GM21528 (cell line): Measurements from ENCODE around the gene PTPRE.

ENCODE experiments used
- ATAC-seq: cut with Tn5 transposase; IDR thresholded peaks from one replicate; pipeline ENCODE4 v1.9.1; 2021; ENCODE audit warnings: mild to moderate bottlenecking, moderate library complexity; ENCODE audit not compliant: unreplicated experiment, low FRiP score

The PTPRE gene

DNA sequence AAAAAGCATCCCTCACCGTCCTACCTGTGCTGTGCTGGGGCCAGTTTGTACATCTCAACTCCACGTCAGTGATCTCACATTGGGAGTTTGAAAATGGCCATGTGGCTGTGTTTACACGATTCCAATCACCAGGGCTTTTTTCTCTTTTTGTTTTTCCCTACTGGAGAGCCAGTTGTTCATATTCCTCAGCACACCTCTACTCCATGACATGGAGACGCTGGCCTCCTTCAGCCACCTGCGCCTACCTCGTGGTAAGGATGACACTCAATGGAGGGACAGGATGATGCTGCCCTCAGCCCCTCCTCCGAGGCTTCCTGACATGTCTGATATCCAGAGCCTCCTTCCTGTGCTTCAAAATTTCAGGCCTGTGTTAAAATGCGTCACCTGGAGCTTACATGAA is 24.5 kb upstream of the PTPRE start:
- ATAC-seq: no peak

DNA sequence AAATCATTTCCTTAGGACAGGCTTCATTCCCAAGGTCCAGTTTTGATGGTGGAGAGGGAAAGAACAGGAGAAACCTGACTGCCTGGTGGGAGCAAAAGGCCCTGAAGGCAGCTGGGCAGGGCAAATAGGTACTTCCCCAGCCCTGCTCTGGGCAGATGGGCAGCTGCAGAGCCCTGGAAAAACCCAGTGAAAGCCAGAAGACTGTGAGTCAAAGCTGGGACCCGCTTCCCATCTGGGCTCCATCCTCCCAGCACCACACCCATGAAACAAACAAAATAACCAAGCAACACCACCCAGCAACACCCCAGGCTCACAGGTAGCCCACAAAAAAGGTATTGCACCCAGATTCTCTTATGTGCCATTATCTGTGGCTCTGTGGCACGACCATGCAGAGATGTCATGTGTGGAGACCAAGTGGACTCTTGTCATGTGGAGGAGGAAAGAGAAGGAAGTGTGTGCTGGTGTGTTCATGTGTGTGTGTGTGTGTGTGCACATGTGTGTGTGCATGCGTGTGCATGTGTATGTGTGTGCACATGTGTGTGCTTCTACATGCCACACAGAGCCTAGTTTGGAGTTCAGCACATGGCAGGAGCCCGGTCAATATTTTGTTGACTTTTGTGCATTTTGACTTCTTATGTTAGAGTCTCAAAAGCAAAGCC is 24.0 kb upstream of the PTPRE start:
- ATAC-seq: no peak

DNA sequence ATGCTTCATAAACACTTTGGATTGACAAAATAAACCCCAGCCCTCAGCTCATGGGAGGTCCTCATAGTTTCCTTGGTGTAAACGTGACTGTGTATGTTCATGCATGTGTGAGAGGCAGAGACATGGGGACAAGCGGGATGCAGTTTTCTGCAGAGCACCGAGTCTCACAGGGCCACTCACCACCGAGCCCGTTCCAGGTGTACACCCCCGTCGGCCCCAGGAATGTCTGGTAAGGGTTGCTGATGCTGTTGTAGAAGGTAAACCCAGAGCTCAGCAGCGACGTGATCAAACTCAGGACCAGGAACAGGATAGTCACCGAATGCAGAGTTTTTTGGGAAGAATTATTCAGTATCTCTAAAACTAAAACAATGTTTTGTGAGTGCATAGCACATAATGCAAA is 23.4 kb upstream of the PTPRE start:
- ATAC-seq: no peak

DNA sequence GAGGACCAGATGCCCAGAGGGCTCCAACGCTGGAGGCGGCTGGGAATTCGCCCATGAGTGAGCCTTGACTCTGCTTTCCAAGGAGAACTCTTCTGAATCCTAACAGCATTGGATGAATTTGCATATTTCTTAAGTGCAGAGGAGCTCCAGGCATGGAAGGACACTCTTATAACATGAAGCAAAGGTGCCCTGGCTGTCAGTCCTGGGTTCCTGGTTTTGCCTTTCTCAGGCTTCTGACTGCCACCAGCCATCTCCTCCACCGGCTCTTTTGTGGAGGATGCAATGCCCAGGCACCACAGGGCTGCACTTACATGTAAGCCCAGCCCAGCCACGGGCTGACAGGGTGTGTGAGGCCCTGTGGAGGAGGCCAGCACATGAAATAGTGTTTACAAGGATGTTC is 22.4 kb upstream of the PTPRE start:
- no peak for ATAC-seq

DNA sequence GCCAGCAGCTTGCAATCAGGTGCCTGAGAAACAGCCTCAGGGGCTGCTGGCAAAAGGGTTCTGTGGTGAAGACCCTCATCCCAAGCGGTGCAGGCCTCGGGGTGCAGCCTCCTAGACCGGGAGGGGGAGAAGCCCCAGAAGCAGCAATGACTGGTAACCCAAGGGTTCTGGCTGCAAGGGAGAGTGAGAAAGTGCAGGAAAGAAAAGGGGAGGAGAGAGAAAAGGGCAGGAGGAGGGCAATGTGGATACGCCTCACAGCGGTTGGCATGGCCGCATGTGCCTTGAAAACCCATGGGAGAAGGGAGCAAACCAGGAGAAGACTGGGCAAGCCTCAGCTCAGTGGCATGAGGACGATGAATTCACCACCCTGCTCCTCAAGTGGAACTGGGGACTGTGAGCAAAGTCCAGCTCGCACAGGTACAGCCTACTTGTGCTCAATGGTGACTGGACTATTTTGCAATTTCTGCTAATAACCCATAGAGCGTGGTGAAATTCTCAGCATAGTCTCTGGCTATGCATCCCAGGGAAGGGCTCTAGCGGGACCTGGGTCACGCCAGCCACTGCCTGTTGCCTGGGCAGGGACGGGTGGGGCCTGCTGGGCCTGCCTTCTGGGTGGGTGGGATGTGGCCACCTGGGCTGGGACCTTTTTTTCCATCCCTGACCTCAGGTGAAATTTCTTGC is 20.4 kb upstream of the PTPRE start:
- no peak for ATAC-seq

DNA sequence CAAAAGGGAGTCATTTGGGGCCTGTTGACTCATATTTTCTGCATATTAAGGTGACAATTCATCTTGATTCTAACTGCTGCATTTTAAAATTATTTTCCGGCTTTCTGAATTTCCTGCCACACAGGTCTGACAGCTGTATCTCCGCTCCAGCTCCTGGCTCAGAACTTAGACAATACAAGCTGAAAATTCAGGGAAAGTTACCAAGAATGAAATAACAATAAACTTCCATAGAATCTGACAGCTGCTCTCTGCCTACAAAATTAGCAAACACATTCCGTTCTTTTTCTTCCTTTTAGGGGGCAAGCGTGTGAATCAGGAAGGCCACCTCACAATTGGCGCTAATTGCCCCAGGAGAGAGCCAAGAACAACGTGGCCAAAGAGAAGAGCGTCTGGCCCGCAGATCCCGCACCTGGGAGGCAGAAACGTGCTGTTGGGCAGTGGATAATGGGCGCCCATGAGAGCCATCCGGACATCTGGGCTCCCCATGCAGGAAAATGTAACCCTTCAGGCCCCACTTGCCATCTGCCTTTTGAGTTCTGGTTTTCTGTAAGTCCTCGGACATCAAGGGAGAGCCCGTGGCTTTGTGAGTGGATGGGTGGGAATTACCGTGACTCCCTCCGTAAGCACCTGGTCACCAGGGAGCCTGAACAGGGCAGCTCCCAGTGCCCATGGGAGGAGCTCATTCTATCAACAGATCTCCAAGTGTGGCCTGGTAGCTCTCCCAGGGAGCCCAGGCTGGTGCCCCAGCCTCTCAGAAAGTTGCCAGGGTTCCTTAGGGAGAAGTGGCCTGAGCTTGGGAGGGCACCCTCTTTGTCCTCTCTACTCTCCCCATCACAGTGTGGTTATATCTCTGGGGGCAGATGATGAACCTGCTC is 19.1 kb upstream of the PTPRE start:
- no peak for ATAC-seq

DNA sequence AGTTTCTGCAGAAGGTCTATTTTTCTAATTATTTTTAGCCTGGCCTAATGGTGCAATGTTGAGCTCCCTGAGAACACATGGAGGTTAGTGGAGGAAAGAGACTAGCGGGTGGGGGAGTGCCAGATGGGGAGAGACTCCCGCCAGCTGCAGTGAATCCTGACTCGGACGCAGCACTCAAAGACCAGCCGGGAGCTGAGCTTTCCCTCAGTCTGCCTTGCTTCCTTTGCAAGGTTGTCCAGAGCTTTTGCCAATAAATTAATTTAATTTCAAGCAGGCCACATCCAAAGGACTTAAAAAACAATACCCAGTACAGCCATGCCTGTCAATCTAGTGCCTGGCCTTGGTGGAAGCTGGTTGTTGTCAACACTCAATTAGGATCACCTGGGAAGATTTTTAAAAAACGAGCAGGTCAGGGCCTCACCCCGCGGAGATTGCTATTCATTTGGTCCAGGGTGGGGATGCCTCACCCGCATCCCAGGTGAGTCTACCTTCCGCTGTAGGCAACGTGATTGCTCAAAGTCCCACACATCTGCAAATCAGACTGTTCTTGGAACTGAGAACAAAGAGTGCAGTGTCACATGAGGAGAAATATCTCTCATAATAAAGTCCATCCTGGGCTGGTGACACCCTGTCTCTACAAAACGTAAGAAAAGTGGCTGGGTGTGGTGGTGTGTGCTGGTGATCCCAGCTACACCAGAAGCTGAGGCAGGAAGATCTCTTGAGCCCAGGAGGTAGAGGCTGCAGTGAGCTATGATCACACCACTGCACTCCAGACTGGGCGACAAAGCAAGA is 18.2 kb upstream of the PTPRE start:
- no peak for ATAC-seq

DNA sequence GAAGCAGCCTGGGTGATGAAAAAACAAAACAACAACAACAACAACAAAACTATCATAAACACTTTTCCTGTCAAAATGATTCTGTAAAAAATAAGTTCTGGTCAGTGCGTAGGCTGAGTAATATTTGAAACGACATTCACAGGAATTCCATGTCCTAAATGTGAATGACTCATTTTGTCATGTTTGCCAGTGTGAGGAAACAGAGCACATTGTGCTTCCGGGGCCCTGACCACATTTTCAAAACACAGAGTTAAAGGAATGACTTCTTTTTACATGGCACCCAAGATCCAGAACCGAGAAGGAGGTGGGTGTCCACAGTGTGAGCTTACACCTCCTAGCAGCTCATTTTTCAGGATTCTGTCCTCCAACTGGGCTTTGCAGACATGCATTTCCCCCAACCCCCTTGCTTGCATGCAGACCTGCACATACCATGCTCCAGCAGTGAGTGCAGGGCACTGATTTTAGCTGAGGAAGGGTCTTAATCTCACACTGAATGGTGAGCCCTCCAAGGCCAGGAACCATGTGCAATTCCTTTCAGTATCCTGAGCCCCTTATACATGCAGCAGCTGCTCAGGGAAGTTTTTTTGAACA is 17.2 kb upstream of the PTPRE start:
- no peak for ATAC-seq

DNA sequence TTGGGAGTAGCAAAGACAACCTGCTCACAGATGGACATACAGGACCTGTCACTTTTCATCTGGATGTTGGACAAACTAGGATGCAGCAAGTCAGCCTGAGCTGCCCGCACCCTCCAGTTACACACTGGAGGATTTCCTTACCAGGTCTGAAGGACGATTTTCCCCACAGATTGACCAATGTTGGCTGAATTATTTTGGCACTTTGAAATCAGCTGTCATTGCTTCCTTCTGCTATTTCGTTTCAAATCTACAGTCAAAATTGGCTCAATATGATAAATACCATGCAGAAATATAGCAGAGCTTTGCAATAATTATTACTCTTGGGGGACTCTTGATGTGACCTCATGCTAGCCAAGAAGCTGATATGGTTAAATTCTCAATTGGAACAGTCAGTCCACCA is 16.7 kb upstream of the PTPRE start:
- no peak for ATAC-seq

DNA sequence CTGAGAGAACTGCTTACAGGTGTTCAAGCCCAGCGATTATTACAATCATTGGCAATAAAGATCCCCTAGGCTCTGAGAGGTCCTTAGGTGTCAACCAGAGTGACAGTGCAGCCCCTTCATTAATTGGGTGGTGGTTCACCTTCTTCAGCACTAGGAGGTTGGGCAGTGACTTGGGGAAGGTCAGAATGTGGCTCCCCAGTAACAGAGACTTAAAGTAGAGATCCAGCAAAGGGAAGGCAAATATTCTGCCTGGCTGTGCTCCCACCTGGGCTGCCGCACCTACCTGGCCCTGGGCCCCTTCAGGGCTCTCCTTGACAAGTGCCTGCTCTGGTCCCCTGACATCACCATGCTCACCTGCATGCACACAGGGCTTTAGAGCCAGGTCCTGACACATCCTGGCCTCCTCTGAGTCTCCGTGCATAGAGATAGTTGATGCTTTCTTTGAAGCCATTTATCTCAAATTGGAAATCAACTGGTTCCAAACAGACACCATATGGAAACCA is 16.0 kb upstream of the PTPRE start:
- ATAC-seq: no peak

DNA sequence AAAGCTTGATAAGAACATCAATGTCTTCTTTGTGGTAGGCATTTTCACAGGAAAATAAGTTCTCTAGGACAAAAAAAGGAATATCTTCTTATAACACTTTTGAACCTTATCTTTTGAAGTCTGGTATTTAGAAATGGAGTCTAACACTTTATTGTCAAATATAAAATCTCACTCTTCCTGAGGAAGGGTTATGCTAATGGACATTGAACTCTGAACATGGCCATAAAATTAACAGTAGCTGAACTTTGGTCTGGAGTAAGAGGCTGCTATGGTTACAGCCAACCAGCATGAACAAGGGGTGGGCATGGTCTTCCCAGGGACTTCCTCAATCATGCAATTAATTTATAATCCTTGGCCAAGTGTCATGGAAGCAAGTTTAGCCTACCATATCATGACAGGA is 14.2 kb upstream of the PTPRE start, which contains the start of gene CLRN3:
Gene CLRN3 (minus strand): TSS at position 199 of the 400 bp plus-strand sequence. CDS start 157 bp downstream, at position 42.
- no peak for ATAC-seq

DNA sequence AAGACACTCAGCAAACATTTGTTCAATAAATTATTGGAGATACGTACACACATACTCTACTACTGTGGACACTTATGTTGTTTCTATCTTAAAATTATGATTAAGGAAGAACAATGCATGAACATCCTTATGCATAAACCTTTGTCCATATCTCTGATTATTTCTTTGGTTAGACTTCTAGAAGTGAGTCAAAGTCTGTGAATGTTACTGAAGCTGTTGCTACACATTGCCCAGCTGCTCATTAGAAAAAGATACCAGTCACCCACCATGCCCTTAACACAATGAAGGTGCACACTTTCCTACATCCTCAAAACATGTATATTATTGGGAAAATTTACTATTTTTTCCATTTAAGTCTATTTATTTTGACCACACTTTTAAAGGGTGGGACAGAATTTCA is 12.8 kb upstream of the PTPRE start:
- ATAC-seq: no peak

DNA sequence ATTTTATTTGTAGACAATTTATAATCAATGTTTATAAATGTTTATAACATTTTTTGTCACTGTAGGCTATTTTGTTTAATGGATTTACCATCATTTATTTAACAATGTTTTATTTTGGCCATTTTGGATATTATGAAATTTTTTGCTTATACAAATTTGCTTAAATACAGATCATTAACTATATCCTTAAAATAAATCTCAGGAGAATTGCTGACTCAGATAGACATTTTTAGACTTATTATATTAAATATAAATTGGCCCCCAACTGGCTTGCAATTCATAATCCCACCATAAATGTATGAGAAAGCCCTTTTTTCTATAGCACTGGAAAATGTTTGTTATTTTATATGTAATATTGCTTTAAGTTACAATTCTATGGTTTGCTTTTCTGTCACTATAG is 10.3 kb upstream of the PTPRE start:
- no peak for ATAC-seq

DNA sequence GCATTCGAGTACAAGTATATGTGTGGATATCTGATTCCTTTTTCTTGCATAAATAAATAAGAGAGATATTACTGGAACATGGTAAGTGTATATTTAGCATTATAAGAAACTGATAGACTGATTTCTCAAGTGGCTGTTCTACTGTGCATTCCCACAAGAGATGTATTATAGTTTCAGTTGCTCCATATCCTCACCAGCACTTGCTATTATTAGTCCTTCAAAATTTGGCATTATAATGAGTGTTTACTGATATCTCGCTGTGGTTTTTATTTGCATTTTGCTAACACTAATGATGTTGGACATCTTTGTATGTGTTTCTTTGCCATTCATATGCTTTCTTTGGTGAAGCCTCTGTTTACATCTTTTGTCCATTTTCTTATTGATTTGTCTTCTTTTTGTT is 9.7 kb upstream of the PTPRE start:
- ATAC-seq: no peak

DNA sequence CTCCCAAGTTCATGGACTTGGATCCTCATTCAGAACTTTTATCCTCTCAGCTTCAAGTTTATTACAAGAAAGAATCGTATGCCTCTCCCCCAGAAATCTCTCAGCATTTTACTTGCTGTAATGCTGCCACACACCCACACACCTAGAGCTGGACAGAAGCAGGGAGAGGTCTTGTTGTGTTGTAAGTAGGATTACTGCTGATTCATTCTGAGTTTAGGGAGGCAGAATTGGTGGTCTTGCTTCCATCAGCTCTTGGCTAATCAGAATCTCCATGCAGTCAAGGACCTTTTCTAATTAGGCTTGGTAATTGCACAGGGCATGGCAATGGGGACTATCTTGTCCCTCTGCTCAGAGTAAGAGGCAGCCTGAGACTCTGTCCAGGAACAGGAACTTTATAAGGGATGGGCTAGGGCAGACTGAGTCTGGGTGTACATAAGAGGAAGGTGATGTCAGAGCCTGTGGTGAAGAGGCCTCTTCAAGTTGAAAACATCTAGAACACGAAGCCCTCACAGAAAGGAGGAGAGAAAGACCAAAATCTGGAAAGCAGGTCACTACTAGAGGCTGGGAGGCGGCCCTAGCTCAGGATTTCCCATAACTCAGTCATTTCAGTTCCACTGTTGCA is 7.0 kb upstream of the PTPRE start:
- ATAC-seq: no peak

DNA sequence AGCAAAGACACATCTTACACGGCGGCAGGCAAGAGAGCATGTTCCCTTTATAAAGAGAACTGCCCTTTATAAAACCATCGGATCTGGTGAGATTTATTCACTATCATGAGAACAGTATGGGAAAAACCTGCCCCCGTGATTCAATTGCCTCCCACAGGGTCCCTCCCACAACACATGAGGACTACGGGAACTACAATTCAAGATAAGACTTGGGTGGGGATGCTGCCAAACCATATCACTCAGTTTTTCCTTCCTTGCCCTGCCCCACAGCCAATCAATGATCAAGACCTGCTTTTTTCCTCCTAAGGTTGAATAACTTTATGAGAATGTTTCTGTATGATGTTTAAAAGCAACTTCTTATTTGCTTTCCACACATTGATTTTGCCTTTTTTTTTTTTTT is 3.1 kb upstream of the PTPRE start:
- no peak for ATAC-seq

DNA sequence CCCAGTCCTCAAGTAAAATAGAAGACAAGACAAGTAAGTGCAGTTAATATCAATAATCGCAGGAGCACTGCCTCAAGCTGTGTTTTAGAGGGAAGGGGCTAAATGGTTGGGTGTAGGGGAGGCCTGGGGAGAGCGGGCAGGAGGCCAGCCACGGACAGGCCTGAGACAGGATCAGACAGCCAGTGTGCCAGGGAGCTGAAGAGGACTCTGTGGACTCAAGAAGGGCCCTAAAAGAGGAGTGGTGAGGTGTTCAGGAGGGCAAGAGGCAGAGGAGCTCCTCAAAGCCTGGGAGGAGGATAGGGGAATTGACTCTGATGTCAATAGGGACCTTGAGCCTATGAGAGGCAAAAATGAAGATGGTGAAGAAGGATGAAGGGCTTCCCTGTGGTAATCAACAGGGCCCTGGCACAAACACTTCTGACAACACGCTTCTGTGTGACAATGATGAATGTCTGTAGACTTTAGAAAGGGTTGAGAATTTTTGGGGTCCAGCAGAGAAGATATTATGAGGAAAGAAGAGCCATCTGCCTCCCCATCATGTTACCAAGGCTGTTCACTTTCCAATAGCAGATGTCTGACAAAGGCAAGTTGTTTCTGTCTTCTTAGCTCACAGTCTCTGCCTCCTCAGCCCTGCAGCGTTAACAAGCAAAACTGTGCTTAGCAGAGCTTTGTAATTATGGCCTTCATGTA is 2.4 kb upstream of the PTPRE start:
- no peak for ATAC-seq

DNA sequence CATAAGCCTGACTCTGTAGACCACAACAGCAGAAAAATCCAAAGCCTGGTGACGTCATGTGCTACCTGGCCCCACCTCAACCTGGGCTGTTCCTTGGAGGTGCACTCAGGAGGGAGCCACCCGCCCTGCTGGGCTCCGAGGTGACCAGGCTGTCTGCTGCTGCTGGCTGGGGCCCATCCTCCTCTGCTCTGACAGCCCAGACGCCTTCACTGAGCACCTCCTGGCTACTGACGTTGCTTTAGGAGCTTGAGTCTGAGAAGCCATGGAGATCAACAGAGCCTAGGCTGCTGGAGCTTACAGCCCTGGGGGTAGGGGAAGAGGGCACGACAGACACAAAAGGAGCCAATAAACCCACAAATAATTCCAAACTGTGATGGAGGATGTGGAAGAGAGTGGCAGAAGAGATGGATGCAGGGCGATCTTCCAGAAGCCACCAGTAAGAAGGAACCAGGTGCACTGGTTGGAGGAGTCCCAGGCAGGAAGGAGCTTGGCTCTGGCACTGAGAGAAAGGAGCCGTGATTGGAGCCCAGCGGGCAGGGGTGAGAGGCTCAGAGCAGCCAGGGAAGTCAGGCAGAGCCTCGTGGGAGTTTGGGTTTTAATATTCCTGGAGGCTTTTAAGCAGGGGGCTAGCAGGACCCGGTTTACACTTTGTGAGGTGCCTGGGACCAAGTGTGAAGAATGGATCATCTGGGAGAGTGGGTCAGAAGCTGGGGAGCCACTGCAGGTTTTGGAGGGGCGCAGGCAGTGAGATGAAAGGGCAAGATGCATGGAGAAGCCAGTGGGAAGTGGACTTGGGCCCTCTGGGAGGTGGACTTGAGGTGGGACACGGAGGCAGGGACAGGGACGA is 1.7 kb upstream of the PTPRE start:
- ATAC-seq: no peak
